Embryonic facial prominence (tissue), 1 donor: ENCODE data around the gene ANO2.
"Not testable (repeated sequence)": the region's sequence is repeated elsewhere in the genome, so short reads cannot be mapped to it uniquely, and the experiment has no call there.

Experiments used
- DNase-seq: peaks from one replicate; pipeline ENCODE4 v3.0.0-alpha.2; 2016; ENCODE audit errors: extremely low spot score

Gene ANO2

DNA sequence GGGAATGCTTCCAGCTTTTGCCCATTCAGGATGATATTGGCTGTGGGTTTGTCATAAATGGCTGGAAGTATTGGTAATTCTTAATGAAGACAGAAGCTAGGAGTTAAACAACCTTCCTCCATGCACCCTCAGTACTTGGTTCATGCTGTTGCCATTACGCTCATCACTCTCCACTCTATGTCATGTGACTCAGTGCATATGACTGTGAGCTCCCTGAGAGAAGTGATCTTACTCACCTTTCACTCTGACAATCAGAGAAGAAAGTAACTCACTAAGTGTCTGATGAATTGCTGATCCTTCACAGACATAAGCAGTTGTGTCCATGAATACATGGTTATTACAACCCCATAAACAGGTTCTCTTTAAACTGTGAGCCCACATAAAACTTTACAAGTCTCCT is 275.4 kb downstream of the ANO2 start:
- DNase-seq: not testable (repeated sequence)

DNA sequence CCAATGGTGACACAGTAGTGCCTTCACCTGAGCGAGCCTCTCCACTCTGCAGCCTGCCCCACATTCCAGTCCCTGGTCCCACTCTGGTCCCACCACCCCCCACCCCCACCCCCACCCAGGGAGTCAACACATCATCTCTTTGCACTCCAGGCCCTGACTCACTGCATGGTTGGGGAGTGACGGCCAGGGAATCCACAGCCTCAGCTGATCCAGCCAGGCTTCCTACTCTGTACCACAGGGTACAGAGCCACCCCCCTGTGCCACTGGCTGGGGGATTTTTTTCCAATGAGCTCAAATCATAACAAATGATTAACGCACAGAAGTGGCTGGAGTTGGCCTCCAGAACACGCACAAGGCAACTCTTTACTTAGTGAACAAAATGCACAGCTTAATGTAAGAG is 279.4 kb downstream of the ANO2 start:
- no peak for DNase-seq

DNA sequence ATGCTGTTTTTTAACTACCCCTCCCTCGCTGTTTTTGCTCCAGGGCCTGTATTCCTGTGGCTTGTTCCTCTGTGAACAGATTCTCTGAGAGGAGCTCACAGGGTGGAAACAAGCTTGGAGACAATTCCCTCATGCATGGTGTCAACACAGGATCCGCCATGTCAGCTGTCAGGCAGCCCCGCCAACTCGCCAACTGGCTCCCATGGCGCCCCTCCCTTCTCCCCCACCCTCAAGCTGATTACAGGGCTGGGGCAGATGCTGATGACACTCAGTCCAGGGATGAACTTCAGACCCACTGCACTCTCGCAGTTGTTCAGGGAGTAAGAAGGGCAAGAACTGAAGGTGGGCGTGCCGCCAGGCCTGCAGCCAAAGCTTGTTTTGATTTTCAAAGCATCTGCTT is 283.2 kb downstream of the ANO2 start:
- no peak for DNase-seq

DNA sequence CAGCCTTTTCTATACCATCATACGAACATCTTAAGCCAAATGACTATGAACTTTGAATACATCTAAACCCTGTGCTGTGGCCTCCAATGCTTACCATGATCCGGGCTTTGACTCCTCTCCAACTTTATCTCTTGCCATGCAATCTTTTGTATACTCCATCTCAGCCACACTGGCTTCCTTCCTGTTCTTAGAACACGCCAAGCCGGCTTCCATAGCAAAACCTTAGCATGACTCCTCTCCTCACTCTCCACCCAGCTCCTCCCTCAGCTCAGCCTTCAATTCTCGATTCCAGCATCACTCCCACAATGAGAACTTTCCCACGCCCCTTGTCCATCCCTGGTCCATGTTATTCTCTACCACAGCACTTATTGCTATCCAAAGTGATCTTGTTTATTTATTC is 284.8 kb downstream of the ANO2 start:
- DNase-seq: no peak

DNA sequence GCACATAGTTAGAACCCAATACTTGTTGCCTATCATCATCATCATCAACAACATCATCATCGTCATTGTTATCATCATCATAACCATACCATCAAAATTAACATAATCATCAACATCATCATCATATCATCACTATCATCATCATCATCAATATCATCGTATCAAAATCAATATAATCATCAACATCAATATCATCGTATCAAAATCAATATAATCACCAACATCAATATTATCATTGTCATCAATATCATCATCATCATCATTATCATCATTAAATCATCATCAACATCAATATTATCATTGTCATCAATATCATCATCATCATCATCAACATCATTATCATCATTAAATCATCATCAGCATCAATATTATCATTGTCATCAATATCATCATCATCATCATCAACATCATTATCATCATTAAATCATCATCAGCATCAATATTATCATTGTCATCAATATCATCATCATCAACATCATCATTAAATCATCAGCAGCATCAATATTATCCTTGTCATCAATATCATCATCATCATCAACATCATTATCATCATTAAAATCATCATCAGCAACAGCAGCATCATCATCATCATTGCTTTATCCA is 286.6 kb downstream of the ANO2 start:
- not testable (repeated sequence) for DNase-seq

DNA sequence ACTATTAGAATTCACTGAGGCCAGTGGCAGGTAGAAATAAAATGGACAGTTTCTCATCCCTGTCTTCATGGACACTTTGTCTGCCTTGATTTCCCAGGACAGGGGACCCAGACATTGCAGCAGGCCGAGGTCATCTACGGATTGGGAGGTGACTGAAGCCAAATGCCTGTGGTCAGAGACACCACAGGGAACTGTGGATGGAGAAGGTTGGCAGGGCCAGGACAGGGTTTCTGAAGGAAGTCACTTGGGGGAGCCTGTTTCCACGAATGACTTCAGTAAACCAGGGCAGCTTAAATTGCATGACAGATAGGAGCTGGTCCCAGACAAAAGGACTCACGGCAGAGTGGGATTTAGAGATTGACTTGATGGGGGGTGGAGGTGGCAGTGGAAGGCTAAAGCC is 288.2 kb downstream of the ANO2 start:
- DNase-seq: no peak

DNA sequence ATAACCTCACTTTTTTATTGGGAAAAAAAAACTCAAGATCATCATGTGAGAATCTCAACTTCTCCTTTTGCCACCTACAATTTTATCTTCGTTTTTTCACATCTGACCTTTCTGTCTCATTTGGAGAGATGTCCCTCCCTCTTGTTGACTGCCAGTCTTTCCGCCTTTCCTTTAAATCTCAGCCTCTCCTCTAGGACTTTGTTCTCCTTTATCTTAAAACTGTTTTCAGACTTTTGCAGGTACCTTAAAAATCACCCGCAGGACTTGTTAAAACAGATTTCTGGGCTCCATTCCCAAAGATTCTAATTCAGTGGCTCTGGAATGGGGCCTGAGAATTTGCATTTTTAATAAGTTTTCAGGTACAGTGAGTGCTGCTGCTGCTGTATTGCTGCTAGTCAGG is 289.9 kb downstream of the ANO2 start:
- no peak for DNase-seq

DNA sequence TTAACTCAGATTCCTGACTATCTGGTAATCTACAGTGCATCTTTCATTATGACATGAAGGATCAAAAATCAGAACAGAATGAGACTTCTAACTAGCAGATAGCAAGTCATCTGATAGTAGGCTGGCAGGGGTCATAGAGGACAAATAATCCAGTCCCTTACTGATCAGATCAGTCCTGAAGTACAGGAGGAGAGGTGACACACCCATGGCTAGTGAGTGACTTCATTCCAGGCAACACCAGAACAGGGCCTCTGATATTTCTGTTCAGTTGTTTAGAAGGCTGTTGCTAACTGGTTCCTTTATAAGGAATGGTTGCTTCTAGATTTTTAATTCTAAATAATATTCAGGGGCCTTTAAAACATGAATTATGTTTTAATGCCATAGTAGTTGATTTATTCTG is 291.0 kb downstream of the ANO2 start:
- no peak for DNase-seq

DNA sequence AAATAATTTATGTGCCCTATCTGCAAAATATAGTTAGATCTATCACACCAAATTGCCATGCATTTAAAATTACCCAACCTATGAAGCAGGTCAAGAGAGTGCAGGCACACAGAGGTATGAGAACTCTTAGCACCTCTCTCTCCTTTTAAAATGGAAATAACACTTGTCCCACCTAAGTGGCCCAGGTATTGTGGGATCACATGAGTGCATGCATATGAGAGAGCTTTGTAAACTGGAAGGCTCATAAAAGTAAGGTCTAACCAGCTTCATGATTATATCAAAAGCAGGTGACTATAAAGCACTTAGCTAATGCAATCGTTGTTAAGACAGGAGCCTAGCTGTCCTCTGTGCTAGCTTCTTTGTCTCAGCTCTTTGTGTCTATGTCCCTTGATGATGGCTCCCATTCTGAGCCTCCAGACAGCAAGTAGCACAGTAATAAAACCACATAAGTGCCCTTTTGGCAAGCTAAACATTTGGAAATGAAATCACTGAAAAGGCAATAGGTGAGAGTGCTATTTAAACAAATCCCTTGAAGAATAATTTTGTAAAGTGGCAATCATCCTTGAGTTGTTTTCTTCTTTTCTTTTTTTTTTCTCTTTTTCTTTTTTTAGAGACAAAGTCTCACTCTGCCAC is 294.1 kb downstream of the ANO2 start:
- no peak for DNase-seq

DNA sequence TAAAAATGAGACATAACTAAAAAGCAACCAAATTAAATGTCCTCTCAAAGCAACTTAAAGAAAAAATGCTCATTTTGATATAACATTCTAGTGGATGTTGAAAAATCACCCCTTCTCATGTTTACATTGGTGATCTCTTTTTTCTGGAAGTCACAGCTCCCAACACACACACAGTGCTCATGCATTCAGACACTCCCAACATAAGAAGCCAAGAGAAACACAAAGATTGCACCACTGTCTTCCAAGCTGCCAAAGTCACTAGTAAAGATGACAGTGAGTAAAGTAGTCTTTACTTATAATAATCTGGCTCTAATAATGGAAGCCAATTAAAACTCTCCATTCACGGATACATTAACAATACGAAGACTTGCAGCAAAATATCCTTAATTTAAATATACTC is 294.8 kb downstream of the ANO2 start:
- no peak for DNase-seq

DNA sequence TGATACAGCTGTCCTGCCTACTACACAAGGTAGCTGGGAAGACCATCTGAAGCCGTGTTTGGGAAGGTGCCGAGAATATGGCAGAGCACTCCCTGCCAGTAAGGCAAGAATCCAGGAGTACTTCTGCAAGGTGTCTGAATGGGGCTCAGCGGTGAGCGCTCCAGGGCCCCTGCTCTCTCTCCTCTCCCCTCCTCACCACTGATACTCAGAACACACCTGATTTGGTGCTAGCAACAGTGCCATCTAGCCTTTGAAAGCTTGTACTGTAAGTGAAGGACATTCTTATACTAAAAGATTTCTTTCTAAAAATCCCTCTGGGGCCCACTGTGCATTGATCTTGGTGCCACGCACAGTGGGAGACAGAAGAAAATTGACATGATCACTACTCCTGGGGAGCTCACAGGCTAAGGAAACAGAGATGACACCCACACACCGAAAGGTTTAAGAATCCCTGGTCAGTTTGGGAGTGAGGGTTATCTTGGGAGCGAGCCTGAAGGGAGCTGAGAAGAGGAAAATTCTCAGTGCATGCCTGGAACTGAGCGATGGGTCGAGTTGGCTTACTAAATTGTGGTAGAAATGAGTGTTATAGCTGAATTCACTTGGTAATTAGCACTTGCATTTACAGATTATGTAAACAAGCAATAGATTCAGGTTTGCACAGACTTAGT is 296.2 kb downstream of the ANO2 start:
- DNase-seq: no peak

DNA sequence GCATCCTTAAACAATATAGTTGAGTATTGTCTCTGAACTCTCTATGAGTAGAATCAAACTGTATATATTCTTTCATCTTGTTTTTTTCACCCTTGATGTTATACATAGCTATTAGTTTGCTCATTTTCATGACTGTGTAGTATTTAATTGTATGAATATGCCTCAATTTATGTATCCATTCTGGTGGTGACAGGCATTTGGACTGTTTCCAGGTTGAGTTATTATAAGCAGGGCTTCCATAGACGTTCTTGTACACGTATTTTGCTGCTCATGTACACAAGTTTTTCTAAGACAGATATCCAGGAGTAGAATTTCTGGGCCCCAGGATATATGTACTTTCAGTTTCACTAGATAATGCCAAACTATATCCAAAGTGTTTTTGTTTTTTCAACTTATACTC is 301.8 kb downstream of the ANO2 start:
- DNase-seq: no peak

DNA sequence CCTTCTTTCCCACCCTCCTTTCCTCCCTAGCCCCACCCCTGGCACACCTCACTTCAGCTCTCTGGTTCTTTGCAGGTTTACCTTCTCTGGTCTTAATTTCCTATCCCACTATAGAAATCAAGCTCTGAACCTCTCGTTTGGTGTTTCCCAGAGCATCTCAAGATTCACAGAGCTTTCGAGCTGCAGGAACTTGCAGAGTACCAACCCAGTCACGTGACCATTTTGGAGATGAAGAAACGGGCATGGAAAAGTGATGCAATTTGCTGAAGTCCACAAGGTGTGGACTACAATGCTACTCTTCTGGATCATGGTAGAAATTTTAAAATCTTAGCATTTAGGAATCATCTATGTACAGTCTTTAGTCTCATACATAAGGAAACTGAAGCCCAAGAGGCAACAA is 307.4 kb downstream of the ANO2 start:
- DNase-seq: no peak

DNA sequence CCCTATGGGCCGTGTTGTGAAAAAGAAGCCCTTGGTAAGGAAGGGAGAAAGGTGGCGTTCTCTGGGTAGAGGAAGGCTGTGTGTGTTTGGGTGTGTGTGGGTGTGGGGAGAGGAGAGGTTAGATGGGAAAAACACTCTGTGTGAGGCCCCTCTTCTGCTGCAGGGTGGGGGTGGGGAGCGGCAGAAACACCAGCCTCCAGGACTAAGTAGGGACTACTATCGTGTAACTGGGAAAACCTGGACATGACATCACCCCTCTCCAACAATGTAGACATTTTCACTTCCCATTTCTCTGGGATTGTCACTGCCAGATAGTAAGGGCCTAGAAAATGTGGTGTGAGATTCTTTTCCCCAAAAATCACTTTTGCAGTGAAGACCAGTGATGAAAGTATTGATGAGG is 308.2 kb downstream of the ANO2 start:
- DNase-seq: no peak

DNA sequence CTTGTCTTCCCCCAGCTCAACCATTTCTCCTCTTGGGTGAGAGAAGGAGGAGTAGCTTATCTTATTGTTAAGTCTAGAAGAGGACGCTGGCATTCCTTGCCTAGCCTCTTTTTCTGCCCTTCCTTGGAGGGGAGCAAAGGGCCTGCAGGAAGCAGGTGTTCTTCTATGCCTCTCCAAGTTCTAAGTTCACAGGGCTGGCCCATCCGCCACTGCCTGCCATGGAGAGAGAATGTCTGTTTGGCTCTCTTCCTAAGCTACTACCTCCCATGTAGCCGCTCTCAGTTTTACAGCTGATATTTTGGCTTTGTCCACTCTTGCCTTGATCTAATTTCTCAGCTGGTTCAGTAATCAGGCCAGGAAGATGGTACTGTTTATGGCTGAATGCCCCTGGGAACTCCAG is 312.0 kb downstream of the ANO2 start:
- DNase-seq: no peak

DNA sequence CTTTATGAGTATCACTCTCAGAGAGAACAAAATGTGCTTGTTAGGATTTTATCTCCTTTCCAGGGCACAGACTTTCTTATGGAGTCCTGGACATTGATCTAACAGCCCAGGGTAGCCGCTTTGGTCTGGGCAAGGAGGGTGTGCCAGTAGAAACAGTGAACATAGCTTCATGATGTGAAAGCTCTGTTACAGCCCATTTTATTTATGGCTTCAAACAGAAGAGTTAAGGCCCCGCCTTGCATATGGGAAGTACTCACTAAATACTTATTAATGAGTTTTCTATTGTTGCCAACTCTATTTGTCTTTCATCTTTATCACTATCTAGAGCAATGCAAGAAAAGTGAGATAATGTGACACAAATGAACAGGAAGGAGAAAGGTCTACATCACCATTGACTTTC is 312.6 kb downstream of the ANO2 start:
- DNase-seq: no peak

DNA sequence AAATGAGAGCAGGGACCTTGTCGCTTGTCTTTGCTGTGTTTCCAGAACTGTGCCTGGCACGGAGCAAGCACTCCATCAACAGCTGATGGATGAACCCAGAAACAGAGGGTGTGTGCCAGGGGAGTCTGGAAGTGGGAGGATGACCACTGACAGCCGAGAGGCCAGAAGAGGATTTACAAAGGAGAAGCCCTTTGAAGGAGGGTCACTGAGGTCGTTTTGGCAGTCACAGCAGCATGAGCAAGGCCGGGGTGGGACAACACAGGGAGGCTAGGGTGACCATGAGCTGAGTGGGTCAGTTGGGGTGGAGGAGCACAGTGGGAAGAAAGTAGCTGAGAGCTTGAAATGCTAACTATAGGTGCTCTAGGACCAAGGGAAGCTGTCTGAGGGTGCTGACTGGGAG is 313.6 kb downstream of the ANO2 start:
- DNase-seq: no peak

DNA sequence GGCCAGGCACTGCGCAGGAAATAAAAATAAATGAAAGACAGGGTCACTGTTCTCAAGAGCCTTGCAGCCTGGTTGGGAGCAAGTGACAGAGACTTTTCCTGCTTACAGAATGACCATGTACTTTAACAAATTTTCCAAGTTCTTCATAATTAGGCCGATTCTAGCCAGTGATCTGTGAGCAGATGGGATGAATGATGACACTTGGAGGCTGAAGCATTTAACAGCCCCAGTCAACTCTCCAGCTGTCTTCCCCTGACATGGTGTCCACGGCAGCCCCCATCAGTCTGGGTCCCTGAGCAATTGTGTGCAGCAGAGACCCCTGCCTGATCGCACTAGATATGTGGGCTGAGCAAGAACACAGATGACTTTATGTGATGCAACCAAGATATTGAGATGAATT is 314.3 kb downstream of the ANO2 start:
- DNase-seq: no peak

DNA sequence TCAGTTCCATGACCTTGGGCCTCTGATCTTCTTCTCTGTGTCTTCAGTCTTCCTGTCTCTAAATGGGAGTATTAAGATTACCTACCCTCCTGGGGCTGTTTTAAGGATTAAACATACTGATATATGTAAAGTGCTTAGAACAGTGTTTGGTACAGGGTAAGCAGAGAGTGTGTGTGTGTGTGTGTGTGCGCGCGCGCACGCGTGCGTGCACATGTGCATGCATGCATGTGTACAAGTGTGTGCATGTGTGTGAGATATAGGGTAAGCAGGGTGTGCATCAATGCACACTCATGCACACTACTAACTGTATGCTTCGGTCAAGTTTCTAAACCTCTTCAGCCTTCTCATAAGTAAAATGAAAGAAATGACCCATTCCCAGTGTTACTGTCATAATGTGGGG is 316.6 kb downstream of the ANO2 start:
- no peak for DNase-seq

DNA sequence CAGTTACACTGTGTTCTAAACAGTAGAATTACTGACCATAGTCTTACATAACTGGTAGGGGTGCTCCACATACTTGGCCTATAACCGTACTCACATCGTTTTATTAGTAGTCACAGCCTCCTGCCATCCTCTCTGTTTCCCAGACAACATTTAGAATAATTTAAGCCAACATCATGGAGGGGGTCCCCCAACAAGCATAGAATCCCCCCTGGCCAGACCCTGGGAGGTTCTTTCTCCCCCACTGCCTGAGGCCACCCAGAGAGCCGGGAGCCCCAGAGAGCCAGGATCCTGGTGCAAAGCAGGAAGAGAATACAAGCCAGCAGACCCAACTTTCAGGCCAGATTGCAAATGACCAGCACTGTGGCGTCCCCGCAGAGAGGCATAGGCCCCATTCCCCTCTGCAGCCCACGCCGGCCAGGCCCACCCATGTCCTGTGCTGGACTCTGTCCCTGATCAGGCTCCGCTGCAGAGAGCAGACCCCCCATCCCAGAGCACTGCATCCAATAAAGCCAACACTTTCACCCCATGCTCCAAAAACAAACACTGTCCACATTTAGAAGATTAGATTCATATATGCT is 317.9 kb downstream of the ANO2 start:
- DNase-seq: no peak

DNA sequence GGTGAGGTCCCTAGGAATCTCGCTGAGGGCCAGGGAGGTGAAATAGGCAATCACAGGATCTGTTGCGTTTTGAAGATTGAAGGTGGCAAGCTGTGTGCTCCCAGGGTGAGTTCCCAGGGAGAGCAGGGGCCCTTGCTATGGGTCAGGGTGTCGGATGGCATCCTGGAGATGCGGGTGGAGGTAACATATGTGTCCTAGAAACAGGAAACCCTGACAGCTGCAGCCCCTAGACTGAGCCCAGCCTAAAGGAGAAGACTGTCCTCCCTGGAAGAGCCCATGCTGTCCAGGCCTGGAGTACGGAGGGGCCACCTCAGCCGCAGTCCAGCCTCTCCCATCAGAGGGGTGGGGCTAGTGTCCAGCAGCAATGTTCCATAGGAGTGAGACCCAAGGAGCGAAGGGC is 318.9 kb downstream of the ANO2 start:
- DNase-seq: no peak

DNA sequence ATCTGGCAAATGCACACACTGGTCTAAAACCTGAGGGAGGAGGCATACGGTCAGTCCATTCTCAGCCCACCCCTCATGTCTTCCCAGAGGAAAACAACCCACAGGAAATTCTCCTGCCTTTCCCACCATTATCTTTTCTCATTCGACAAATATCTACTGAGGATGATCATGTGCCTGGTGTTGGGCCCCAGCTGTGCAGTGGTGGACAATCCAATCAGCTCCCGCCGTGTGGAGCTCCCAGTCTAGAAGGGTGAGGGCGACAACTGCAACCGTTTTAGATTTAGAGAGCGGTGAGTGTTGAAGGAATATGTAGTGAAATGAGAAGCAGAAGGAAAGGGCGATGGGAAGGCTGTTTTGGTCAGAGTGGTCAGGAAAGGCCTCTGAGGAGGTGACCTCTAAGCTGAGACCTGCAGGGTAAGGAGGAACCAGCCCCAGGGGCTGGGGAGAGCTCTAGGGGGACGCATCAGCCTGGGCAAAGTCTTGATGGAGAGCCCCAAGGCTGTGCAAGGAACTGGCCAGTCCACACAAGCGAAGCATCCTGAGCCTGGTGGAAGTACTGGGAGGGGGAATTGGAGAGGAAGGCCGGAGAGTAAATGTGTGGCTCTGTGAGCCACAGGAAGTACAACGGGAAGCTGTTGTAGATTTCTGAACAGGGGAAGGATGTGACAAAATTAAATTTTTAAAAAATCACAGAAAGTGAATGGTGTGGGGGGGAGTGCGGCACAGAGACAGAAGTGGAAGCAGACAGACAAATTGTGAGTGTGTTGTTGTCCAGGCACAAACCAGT is 320.4 kb downstream of the ANO2 start:
- no peak for DNase-seq
